ENCODE measurements around the gene MYADM.
A peak's percentile ranks its signal among the peaks of the same experiment; 100 is the strongest.
"Not testable (repeated sequence)": the region's sequence is repeated elsewhere in the genome, so short reads cannot be mapped to it uniquely, and the experiment has no call there.

Gene MYADM

GRCh38 chr19:53868892-53869804, 1.5 kb downstream of the MYADM start:
- peak; percentile 77 to 79 for DNase-seq

- DNase-seq, result not testable (repeated sequence)
Measured at GRCh38 chr19:53869805-53870484, 2.3 kb downstream of the MYADM start.

GRCh38 chr19:53870485-53870844, 2.8 kb downstream of the MYADM start:
- DNase-seq, result no peak

DNA sequence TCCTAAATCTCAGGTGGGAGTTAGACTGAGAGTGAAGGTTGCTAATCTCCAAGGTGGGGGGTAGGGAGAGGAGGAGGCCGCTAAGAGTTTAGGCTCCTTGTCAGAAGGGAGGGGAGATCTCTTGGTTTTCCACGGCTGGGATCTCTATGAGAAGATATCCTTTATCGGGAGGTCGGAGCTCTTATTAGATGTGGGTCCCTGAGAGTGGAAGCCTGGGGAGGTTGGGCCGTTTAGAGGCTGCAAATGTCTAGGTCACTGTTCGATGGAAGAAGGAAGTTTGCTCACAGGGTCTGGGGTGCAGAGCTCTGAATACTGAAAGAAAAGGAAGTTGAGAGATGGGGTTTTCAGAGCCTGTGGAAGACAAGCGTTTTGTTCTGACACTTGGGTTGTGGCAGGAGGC, 3.8 kb downstream of the MYADM start:
- no peak for DNase-seq

DNA sequence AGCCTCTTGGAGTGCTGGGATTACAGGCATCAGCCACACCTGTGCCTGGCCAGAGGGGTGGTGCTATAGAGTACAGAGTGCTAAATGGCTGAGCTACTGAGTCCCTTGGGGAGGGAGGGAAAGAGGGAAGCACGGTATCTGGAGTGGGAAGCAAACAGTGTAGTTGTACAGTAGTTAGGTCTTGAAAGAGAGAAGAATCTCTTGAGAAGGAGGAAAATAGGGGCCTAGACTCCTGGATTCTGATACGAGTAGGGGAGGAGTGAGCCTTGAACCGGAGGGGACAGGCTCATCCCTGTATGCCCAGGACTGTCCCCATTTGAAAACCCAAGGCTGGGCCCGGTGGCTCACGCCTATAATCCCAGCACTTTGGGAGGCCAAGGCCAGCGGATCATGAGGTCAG, 5.1 kb downstream of the MYADM start:
- DNase-seq, result no peak

DNA sequence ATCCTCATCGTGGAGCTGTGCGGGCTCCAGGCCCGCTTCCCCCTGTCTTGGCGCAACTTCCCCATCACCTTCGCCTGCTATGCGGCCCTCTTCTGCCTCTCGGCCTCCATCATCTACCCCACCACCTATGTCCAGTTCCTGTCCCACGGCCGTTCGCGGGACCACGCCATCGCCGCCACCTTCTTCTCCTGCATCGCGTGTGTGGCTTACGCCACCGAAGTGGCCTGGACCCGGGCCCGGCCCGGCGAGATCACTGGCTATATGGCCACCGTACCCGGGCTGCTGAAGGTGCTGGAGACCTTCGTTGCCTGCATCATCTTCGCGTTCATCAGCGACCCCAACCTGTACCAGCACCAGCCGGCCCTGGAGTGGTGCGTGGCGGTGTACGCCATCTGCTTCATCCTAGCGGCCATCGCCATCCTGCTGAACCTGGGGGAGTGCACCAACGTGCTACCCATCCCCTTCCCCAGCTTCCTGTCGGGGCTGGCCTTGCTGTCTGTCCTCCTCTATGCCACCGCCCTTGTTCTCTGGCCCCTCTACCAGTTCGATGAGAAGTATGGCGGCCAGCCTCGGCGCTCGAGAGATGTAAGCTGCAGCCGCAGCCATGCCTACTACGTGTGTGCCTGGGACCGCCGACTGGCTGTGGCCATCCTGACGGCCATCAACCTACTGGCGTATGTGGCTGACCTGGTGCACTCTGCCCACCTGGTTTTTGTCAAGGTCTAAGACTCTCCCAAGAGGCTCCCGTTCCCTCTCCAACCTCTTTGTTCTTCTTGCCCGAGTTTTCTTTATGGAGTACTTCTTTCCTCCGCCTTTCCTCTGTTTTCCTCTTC, 6.3 kb downstream of the MYADM start:
- no peak for DNase-seq

GRCh38 chr19:53874606-53874990, 6.9 kb downstream of the MYADM start:
- no peak for DNase-seq

- DNase-seq, result no peak
Measured at GRCh38 chr19:53875602-53876325, 8.1 kb downstream of the MYADM start.

DNA sequence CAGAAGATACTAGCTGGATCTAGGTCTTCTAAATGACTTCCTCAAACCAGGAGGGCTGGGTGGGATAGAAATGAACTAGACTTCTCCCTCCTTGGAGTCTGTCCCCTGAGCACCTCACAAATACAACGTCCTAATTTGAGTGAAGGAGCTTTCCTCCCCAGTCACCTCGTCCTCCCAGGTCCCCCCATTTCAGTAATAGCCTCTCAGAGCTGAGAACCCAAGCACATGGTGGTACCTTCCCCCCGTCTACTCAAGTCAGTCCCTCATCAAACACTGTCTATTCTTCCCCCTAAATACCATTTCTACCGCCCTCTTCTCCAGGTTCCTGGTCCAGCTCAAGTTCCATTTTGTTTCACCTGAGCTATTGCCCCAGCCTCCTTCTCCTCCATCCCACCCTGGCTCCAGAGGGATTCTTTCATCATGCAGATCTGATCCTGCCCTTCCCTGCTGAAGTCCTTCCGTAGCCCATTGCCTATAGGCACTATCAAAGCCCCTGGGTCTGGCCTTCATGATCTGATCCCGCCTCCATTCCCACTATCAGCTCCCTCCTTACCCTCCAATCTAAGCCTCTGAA, 9.1 kb downstream of the MYADM start:
- no peak for DNase-seq

- no peak for DNase-seq
Measured at GRCh38 chr19:53877361-53877766, 9.7 kb downstream of the MYADM start.

GRCh38 chr19:53878776-53879139, 11.1 kb downstream of the MYADM start:
- DNase-seq, result no peak

- DNase-seq, result peak; percentile 75 to 81
Measured at GRCh38 chr19:53879140-53880081, 11.7 kb downstream of the MYADM start.

GRCh38 chr19:53880711-53881481, 13.2 kb downstream of the MYADM start:
- DNase-seq, result no peak

- DNase-seq, result peak in 1 of 2 donors; percentile 23
Measured at GRCh38 chr19:53881482-53882390, 14.1 kb downstream of the MYADM start, which contains the start of gene PRKCG. Gene PRKCG, plus strand, starts transcription at chr19:53882197. Its CDS starts 298 bp downstream, at chr19:53882495.

GRCh38 chr19:53882391-53883050, 14.8 kb downstream of the MYADM start:
- no peak for DNase-seq

GRCh38 chr19:53883231-53883661, 15.6 kb downstream of the MYADM start:
- no peak for DNase-seq

GRCh38 chr19:53883741-53884140, 16.1 kb downstream of the MYADM start:
- DNase-seq, result no peak

DNA sequence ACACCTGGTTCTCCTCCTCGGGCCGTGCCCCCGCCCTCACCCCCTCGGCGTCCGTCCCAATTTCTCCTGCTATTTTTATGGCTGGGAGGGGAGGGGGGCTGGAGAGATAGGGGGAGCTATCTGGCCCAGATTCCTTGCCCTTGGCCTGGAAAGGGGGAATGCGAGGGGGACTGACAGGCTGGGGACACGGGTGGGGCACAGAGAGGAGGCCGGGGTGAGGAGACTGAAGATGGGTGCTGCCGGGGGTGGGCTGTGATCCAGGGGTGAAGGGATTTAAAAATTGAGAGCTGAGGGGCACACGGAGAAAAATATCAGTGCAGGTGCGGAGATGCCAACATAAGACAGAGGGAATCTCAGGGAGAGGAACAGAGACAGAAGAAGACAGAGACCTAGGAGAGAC, 16.6 kb downstream of the MYADM start:
- no peak for DNase-seq

GRCh38 chr19:53885036-53885435, 17.4 kb downstream of the MYADM start:
- DNase-seq, result no peak

Measured in stimulated activated CD4-positive, alpha-beta T cell treated with anti-CD3 and anti-CD28 coated beads, Interleukin-2, amount 100 ng/mL, for 48 hours (primary cell).